ENCODE measurements around the gene ADAMTSL3.
"Not testable (repeated sequence)": the region's sequence is repeated elsewhere in the genome, so short reads cannot be mapped to it uniquely, and the experiment has no call there.

Gene ADAMTSL3

DNA sequence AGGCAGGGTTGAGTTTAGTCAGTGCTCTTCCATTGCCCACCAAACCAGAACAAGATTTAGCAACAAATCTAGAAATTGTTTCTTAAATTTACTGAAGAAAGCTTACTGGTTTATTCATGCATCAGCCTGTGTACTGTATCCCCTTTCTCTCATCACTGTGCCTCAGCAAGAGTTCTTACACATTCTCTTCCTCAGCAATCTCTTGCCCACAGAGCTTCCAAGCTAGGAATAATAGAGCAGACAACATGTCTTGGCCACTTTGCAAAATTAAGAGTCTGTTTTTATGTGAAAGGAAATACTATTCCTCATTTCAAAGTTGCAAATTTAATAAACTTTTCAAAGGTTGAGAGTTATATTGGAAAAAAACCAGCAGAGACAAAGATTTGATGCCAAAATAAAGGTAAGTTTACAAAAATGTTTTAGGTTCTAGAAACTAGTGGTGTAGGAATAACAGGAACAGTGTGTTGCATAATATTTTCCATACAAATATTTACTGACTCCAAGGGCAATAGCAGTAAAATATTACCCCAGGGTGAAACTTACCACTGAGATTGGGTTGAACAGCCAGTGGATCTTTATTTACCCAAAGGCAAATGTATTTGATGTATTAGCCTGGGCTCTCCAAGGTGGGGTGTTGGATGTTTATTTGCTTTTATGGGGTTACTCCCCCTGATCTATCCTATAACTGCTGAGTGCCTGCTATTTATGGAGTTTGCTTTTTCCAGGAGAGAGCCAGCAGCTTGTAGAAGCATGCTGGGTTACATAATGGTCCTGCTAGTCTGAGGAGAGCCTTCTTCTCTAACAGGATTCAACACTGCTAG lies 276.7 kb downstream of the ADAMTSL3 start:
- DNase-seq = no peak

DNA sequence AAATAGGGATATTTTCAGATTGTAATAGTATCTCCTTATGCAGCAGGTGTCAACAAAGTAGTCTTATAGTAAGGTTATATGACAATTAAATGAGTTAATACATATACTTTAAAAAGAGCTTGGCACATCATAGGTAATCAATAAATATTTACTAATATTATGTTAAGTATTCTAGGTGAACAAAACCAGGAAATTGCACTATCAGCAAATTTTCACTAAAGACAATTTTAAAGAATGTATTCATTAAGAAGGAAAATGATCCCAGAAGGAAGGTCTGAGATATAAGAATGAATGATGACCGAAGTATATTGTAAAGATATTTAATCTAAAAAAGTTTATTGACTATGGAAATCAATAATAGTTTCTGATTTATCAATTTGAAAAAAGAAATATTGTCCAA lies 281.9 kb downstream of the ADAMTSL3 start:
- no peak for DNase-seq

DNA sequence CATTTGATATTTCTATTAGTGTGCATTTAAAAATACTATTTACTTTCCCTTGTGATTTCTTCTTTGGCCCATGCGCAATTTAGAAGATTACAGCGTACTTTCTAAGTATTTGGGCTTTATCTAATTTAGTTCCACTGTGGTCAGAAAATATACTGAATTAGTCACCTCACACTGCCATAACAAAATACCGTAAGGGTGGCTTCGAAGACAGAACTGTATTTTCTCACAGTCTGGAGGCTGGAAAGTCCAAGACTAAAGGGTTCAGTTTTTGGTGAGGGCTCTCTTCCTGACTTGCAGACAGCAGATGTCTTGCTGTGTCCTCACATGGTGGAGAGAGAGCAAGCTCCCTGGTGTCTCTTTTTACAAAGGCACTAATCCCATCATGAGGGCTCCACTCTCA lies 286.2 kb downstream of the ADAMTSL3 start:
- no peak for DNase-seq

DNA sequence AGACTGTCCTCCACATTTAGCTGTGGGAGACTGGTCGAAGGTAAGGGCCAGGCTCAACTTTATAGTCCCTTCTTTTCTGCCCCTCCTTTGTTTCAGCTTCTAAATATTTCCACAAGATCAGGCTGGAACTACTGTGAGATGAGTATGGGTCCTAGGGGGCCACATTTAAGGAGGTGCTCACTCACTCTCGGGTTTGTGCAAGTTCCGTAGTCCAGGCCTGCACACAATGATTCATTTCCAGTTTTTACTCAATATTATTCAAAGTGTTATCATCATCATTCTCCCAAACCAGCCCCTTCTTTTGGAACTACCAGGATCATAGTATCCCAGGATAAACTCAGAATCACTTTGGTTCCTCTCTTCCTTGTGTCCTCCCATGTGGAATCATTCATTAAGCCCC lies 289.1 kb downstream of the ADAMTSL3 start:
- no peak for DNase-seq

DNA sequence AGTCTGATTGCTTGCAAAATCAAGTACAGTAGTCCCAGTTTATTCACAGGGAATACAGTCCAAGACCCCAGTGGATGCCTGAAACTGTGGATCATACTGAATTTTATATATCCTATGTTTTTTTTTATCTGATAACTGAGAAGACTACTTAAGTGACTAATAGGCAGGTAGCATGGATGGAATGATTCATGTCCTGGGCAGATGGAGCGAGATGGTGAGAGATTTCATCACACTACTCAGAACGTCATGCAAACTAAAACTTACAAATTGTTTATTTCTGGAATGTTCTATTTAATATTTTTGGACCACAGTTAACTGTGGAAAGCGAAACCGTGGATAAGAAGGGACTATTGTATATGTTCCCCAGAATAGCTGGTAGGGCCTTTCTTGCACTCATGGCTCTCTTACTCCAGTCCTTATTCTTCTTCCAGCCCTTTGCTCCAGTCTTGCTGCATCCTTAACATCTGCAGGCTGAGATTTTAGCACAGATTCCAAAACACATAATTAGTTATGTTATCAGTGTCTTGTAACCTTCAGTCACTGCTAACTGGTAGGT lies 290.0 kb downstream of the ADAMTSL3 start:
- DNase-seq = no peak

DNA sequence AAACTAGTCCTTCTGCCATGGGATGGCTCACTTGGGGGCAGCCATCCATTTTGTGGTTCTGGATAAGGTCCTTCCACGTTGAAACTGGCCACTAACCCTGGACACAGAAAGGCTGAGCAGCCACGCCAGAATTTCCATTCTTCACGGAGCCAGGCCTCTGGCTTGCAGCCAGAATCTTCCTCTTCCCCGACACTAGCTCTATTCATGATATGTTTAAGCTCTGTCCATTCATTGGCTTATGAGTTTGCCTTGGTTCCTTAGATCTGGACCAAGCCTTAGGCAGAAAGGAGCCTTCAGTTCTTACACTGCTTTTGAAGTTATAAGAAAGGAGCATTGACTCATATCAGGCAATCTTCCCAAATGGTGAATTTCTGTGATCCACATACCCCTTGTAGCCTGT lies 293.2 kb downstream of the ADAMTSL3 start:
- DNase-seq = no peak

DNA sequence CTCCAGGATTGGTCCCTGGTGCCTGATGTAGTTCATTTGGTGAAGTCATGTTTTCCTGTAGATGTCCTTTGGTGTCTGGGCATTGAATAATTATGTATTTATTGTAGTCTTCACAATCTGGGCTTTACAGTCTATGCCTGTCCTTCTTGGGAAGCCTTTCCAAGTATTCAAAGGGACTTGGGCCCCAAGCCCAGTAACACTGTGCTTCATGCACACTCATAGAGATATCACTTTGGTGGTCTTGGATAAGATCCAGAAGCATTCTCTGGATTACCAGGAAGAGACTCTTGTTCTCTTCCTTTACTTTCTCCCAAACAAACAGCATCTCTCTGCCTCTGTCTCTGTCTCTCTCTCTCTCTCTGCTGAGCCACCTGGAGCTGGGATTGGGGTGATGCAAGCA lies 300.6 kb downstream of the ADAMTSL3 start:
- no peak for DNase-seq

DNA sequence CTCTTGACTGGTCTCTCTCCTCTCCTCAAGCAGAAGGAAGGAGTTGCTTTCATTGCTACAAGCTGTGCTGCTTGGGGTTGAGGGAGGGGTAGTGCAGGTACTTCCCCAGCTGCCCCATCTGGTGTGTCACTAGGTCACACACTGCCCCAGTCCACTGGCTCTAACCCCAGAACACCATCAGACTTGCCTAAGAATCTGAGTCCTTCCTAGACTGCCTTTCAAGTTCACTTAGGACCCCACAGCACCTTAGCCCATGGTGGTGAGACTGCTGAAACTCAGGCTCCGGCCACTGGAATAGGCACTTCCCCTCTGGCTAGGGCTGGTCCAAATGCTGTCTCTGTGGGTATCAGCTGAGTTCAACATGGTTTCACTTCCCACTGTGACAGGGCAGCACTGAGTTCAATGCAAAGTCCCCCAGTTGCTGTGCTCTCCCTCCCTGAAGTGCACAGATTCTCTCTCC lies 301.9 kb downstream of the ADAMTSL3 start:
- no peak for DNase-seq

DNA sequence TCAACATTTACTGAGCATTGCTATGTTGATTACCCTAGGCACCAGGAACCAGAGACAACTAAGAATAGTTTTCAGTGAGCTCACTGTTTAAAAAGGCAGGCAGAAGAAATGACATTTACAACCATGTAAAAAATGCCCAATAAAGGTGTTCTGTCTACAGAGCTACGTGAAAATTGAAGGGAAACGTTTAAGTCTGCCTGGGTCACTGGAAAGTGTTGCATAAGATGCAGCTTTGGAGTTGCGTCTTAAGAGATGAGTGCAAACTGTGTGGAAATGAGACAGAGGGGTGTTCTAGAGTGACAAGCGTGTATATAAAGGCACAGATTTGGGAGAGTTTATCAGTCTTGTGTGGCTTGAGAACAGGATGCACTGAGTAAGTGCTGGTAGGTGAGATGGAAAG lies 303.0 kb downstream of the ADAMTSL3 start:
- DNase-seq = no peak

DNA sequence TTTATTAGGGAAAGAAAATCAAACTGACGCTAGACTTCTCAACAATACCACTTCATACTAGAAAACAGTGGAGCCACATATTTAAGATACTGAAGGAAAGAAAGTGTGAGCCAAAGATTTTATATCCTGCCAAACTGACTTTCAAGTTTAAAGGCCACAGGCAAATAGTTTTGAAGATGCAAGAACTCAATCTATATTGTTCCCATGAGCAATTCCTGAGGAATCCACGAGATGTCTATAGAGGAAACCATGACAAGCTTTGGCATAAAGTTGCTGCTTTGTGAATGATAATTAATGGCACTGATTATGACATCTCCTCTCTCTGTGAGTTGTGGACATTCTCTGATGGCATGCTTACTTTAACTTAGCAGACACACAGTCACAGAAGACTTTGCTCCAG lies 305.6 kb downstream of the ADAMTSL3 start:
- DNase-seq = no peak

DNA sequence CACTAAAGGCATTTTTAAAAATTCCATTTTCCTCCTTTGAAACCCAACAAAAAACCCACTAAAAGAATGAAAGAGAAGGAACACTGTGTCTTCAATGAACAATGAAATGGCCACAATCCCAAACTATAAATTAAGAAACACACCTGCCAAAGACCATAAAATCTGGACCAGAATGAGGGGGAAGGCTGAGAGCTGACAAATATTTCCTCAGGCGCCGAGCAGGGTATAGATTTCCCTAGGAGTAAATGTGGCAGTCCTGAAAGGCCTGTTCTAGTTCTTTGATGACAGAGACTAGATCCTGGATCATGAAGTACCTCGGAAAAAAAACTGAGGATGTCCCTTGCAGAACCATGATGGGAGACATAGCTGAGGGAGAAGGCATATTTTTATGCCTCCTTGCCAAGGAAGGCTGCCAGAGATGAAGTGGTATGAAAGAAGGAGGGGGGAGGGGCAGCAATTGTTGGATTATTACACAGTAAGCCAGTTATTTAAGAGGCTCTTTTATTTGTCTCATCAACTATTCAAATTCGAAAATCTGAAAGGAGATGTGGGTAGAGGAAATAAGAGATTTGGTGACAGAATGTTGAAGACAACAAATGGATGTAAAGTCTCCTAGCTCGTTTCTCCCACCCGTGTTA lies 306.4 kb downstream of the ADAMTSL3 start:
- DNase-seq = no peak

DNA sequence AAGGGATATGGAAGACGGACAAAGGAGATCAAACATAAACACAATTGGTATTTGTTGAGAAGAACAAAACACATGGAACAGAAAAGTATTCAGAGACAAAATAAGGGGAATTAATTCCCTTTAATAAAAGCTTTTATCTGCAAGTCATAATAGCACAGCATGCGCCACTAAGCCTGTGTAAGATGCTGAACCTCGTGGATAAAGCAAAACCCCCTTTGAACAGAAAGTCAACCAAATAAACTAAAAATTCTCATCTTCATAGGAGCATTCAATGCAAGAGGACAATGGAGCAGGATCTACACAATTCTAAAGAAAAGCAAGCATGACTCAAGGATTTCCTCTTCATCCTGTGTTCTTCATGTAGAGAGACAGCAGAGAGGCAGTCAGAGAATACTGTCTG lies 307.4 kb downstream of the ADAMTSL3 start:
- no peak for DNase-seq

DNA sequence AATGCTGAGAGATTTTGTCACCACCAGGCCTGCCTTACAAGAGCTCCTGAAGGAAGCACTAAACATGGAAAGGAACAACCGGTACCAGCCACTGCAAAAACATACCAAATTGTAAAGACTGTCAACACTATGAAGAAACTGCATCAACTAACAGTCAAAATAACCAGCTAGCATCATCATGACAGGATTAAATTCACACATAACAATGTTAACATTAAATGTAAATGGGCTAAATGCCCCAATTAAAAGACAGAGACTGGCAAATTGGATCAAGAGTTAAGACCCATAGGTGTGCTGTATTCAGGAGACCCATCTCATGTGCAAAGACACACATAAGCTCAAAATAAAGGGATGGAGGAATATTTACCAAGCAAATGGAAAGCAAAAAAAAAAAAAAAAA lies 311.0 kb downstream of the ADAMTSL3 start:
- not testable (repeated sequence) for DNase-seq

DNA sequence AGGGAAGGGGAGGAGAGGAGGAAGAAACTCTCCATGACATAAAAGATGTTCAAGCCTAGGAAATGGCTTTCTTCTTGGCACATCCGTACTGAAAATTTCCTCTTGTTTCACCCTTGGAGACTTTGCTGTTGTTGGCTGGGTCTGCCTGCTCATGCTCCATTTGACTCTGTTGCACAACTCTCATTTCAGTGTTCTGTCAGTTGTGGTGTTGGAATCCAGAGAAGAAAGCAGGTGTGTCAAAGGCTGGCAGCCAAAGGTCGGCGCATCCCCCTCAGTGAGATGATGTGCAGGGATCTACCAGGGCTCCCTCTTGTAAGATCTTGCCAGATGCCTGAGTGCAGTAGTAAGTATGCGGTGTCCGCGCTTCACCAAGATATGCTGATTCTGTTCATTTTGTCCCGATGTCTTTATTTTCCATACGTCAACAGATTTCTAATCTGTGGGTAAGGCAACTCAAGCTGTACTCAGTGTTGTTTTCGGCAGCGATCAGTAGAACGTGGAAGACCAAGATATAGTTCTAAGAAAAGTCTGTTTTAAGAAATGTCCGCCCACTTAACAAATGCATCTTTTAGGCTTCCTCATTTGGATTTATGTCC lies 316.5 kb downstream of the ADAMTSL3 start:
- DNase-seq = no peak

DNA sequence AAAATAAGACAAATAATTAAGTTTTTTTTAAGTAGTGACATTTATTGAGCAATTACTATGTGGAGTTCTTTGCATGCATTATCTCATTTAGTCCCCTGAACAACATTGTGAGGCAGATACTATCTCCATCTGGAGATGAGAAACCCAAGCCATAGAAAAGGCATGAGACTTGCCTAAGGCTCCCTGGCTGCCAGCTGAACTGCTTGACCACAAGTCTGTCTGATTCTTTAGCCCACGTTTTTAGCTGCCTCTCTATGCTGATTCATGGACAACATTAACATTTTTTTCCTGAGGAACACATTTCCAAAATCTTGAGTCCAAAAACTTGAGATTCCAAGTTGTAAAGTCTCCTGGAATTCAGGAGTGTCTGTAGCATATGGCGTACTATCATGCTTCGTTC lies 318.1 kb downstream of the ADAMTSL3 start:
- no peak for DNase-seq

DNA sequence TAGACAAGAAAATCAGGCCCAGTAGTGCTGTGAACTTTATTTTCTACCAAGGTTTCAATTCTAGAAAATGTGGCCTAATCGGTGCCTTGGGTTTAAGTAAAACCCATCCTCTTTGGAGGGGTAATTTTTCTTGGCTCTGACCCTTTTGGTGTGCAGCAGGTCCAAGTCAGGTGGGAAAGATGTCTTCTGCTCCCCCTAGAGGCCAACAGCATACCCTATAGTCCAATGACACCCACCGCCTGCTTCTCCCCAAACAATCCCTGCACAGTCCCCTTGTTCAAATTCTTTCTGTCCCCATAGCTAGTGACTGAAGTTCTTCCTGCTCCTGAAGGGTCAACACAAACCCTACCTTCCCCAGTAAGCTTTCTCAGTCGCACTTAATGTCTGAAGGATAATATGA lies 319.9 kb downstream of the ADAMTSL3 start:
- DNase-seq = no peak

DNA sequence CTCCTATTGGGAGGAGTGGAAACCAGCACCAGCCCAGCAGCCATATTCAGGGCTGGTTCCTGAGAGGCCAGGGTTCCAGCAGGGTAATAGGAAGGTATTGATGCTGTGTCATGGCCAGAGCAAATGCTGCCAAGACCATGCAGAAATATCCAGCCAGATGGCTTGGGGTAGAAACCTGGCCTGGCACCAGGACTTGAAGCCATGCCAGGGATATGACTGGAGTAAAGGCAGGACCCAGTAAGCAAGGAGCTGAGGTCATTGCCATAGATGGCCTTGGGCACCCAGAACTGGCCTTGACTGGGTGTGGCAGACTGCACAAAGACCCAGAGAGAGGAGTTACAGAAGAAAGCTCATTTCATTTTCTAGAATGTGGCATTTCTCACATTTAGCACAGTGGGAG lies 324.1 kb downstream of the ADAMTSL3 start:
- DNase-seq = no peak

DNA sequence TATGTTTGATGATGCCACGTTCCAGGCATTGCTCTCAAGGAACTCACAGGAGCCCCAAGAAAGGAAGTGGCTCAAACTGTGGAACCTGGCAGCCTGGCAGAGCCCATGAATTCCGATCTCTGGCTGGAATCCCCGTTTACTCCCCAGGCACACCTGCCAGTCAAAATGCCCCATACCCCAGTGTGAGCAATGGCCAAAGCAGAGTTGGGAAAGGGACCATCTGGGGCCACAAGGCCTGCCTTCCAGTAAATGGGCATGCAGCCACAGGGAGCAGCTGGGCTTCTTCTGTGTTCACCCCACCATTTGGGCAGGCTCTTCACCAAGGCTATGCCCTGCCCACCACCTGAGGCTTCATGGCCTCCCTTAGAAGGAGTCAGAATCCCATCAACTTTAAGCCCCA lies 324.7 kb downstream of the ADAMTSL3 start:
- no peak for DNase-seq

DNA sequence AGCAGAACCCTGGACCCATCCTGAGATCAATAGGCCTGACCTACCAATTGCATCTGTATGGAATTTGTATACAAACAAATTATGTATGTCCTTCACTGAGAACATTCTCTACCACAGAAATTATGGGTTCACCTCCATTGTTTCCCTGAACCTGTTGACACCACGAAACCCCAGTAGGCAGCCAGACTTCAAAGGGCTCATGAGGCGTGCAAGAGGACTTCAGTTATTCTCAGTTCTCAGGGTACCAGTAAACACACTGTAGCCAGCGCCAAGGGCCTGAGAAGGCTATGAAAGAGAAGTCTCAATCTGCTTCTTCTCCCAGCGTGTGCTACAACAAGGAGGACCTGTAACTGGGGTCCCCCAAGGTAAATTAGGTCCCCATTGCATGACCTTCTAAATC lies 326.7 kb downstream of the ADAMTSL3 start:
- no peak for DNase-seq

DNA sequence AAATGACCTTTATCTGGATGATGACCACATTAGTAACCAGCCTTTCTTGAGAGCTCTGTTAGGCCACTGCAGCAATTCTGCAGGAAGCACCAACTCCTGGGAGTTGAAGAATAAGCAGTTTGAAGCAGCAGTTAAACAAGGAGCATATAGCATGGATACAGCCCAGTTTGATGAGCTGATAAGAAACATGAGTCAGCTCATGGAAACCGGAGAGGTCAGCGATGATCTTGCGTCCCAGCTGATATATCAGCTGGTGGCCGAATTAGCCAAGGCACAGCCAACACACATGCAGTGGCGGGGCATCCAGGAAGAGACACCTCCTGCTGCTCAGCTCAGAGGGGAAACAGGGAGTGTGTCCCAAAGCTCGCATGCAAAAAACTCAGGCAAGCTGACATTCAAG lies 328.8 kb downstream of the ADAMTSL3 start:
- no peak for DNase-seq

DNA sequence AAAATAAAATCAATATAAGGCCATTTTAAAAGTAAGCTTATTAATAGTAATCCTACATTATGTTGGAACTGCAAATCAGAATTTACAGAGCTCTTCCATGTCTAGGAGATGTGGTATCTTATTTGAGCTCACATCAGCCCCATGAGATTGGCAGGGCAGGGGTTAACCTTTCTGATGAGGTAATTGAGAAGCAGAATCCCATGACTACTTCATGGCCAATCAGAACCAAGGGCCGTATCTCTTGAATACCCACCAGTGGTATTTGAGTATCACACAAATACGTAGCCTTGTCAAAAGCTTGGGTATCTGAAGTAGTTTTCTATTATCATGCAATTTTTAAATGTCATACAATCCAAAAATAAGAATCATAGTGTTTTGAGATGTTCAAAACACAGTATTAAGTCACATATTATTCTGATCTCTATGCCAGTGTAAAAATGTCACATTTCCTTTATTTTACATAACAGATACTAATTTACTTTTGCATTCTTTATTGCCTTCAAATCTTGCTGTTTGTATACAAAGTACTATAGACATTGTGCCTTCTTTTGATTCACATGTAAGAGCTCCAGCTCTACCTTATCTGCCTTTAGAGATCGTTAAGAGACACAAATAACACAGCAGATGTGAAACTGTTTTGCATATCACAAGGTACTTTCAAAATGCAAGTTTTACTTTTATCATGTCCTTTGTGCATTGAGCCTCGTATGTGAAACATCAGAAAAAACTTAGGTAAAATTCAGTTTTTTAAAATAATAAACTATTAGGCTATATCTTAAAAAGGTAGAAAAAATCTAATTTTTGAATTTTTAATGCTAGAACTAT lies 329.9 kb downstream of the ADAMTSL3 start:
- DNase-seq = no peak

DNA sequence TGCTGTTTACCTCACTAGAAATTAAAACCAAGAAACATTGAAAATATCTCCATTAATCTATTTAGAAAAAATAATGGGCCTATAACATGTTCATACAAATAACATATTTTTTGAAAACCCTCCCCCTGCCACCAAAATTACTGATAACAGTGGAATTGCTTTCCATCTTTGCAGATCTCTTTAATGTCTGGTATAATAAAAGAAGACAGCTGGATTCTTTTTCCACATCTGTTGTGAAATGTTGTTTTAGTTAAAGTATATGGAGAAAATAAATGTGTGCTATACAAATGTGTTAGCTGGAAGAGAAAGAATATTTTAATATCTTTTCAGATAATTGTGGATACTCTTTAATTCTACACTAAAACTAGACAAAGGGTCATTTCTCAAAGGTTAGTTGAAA lies 330.7 kb downstream of the ADAMTSL3 start:
- DNase-seq = no peak

DNA sequence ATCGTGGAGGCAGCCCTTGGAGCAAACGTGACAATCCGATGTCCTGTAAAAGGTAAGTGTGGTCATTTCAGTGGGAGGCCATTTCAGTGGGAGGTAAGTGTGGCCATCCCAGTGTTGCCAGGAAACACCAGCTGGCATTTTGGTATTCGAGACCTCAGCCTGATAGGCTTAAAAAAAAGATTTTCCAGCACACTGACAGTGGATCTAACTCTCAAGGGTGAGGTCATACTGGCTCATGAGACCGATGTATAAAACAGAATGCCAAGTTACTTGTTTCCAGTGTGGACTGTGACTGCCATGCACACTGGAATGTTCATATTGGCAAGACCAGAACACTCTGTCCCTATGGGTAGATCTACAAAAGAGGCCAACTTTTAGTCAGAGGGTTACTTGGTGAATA lies 337.2 kb downstream of the ADAMTSL3 start:
- no peak for DNase-seq

Measured in right forelimb (tissue), 1 donor.